HCT116 (cell line): Measurements from ENCODE around the gene DNAJC6. TPM values are rescaled to one million over a fixed set of nuclear protein-coding genes. Genes with fewer than 3 reads are reported as not detected.

Experiments used
- ATAC-seq: fragments of 200-7000 bp; cut with Tn5 transposase; 2 replicates; pipeline ENCODE4 v1.9.1; 2020; ENCODE audit warnings: mild to moderate bottlenecking, moderate library complexity
- BruUV-seq: library from RNA; stranded (reverse); fragments of 400-500 nt; replicated peaks from 2 replicates; lab custom pipeline; 2021; lab: Mats Ljungman, UMichigan
- CTCF ChIA-PET: fragments of 300-600 bp; sonication (Branson Sonifier 250); formaldehyde crosslinking; loops from one replicate; lab custom pipeline; 2021; ENCODE audit warnings: antibody characterized with exemption; lab: Charles Lee
- POLR2A ChIA-PET: fragments of 300-600, 350-600 bp; sonication (Branson Sonifier 250); formaldehyde crosslinking; loops from one replicate; lab custom pipeline; 2021; ENCODE audit warnings: antibody characterized with exemption; lab: Charles Lee
- RAD21 ChIA-PET, 2 experiments: fragments of 300-600 bp; sonication (Branson Sonifier 250); formaldehyde crosslinking; loops; one replicate each; lab custom pipeline; 2023; ENCODE audit warnings: low total read pairs in 2 of 2; ENCODE audit not compliant: uncharacterized antibody in 2 of 2, unreplicated experiment in 2 of 2, low non-redundant PET in 1 of 2; lab: Charles Lee
- DNase-seq: peaks from one replicate; pipeline ENCODE4 v3.0.0-alpha.2; 2010; ENCODE audit warnings: low read depth, low spot score
- H2AFZ ChIP-seq: fragments of 200-600 bp; shearing (Covaris generic), sonication (generic); 2 replicates; pipeline ENCODE4 v1.6.1; 2017; ENCODE audit warnings: low read depth, mixed run types, mixed read lengths, antibody characterized with exemption, low read length; ENCODE audit not compliant: poor library complexity, severe bottlenecking
- H3K27ac ChIP-seq: 2 replicates; pipeline ENCODE4 v1.5.1; 2012; ENCODE audit warnings: low read depth, low read length
- H3K27me3 ChIP-seq: fragments of 200-600 bp; sonication (generic); 2 replicates; pipeline ENCODE4 v1.6.1; 2016; ENCODE audit warnings: mixed run types, low read length, mixed read lengths; ENCODE audit not compliant: insufficient read depth
- H3K36me3 ChIP-seq, 2 experiments: fragments of 200-500 bp in 1 of 2; fragments of 200-600 bp in 1 of 2; sonication (Bioruptor generic) in 1 of 2; sonication (generic) in 1 of 2; 2 replicates each; pipeline versions ENCODE4 v1.5.1 to v1.6.1; 2014 to 2016; ENCODE audit warnings: low read length in 2 of 2, inconsistent platforms in 1 of 2, mixed read lengths in 1 of 2, mixed run types in 1 of 2; ENCODE audit not compliant: insufficient read depth in 2 of 2, control insufficient read depth in 1 of 2
- H3K4me1 ChIP-seq, 2 experiments: fragments of 200-600 bp in 1 of 2; sonication (generic) in 1 of 2; 2 replicates each; pipeline versions ENCODE4 v1.5.1 to v1.6.1; 2012 to 2017; ENCODE audit warnings: low read length in 2 of 2, inconsistent platforms in 1 of 2, mild to moderate bottlenecking in 1 of 2, mixed read lengths in 1 of 2, mixed run types in 1 of 2, moderate library complexity in 1 of 2; ENCODE audit not compliant: insufficient read depth in 2 of 2, control insufficient read depth in 1 of 2
- H3K4me2 ChIP-seq: fragments of 200-600 bp; sonication (generic); 2 replicates; pipeline ENCODE4 v1.6.1; 2017; ENCODE audit warnings: mixed run types, low read length, mixed read lengths
- H3K4me3 ChIP-seq, 2 experiments: fragments of 200-600 bp in 1 of 2; sonication (generic) in 1 of 2; replicated peaks in 1 of 2; 2 replicates each; pipeline ENCODE4 v1.5.1; 2011 to 2016; ENCODE audit warnings: low read length in 2 of 2, control low read depth in 1 of 2, low read depth in 1 of 2, mild to moderate bottlenecking in 1 of 2, mixed read lengths in 1 of 2, mixed run types in 1 of 2
- H3K79me2 ChIP-seq: fragments of 200-600 bp; sonication (generic); 2 replicates; pipeline ENCODE4 v1.6.1; 2017; ENCODE audit warnings: mild to moderate bottlenecking, mixed run types, low read length, moderate library complexity, mixed read lengths; ENCODE audit not compliant: insufficient read depth
- H3K9ac ChIP-seq: fragments of 200-600 bp; sonication (generic); 2 replicates; pipeline ENCODE4 v1.6.1; 2016; ENCODE audit warnings: low read length, mixed read lengths
- H3K9me2 ChIP-seq: fragments of 200-600 bp; sonication (generic), shearing (Covaris generic); 2 replicates; pipeline ENCODE4 v1.6.1; 2017; ENCODE audit warnings: mixed run types, mild to moderate bottlenecking, moderate library complexity; ENCODE audit not compliant: insufficient read depth
- H3K9me3 ChIP-seq, 2 experiments: fragments of 200-500 bp in 1 of 2; fragments of 200-600 bp in 1 of 2; sonication (Bioruptor generic) in 1 of 2; sonication (generic) in 1 of 2; 2 replicates each; pipeline ENCODE4 v1.6.1; 2014 to 2017; ENCODE audit warnings: low read length in 2 of 2, mixed read lengths in 2 of 2, inconsistent platforms in 1 of 2, low read depth in 1 of 2, mild to moderate bottlenecking in 1 of 2, mixed run types in 1 of 2, moderate library complexity in 1 of 2; ENCODE audit not compliant: control insufficient read depth in 1 of 2, insufficient read depth in 1 of 2
- H4K20me1 ChIP-seq: fragments of 200-600 bp; sonication (generic), shearing (Covaris generic); 2 replicates; pipeline ENCODE4 v1.6.1; 2017; ENCODE audit warnings: mixed run types, mild to moderate bottlenecking, moderate library complexity; ENCODE audit not compliant: insufficient read depth
- ATF3 ChIP-seq: IDR thresholded peaks from 2 replicates; pipeline ENCODE4 v1.6.1; 2012
- CBX3 ChIP-seq: IDR thresholded peaks from 2 replicates; pipeline ENCODE4 v1.6.1; 2012; ENCODE audit warnings: low read depth
- CEBPB ChIP-seq: IDR thresholded peaks from 2 replicates; pipeline ENCODE4 v1.6.1; 2012; ENCODE audit warnings: low read depth
- ELF1 ChIP-seq: IDR thresholded peaks from 2 replicates; pipeline ENCODE4 v1.6.1; 2012; ENCODE audit warnings: low read depth, borderline replicate concordance
- EZH2 ChIP-seq: fragments of 200-600 bp; sonication (generic); IDR thresholded peaks from 2 replicates; pipeline ENCODE4 v1.6.1; 2017; ENCODE audit warnings: antibody characterized with exemption, mixed run types
- EZH2phosphoT487 ChIP-seq: fragments of 200-600 bp; IDR thresholded peaks from 2 replicates; pipeline ENCODE4 v1.6.1; 2018; ENCODE audit warnings: antibody characterized with exemption, borderline replicate concordance
- JUND ChIP-seq: IDR thresholded peaks from 2 replicates; pipeline ENCODE4 v1.6.1; 2012
- MAX ChIP-seq: IDR thresholded peaks from 2 replicates; pipeline ENCODE4 v1.6.1; 2012
- POLR2AphosphoS5 ChIP-seq: IDR thresholded peaks from 2 replicates; pipeline ENCODE4 v1.6.1; 2011; ENCODE audit warnings: mild to moderate bottlenecking, low read depth, low read length, moderate library complexity
- RAD21 ChIP-seq: IDR thresholded peaks from 2 replicates; pipeline ENCODE4 v1.6.1; 2012; ENCODE audit warnings: low read depth, mild to moderate bottlenecking
- REST ChIP-seq: IDR thresholded peaks from 2 replicates; pipeline ENCODE4 v1.6.1; 2012; ENCODE audit warnings: low read depth
- SIN3A ChIP-seq: IDR thresholded peaks from 2 replicates; pipeline ENCODE4 v1.6.1; 2012; ENCODE audit warnings: low read depth
- SP1 ChIP-seq: IDR thresholded peaks from 2 replicates; pipeline ENCODE4 v1.6.1; 2012; ENCODE audit warnings: low read depth
- YY1 ChIP-seq: IDR thresholded peaks from 2 replicates; pipeline ENCODE4 v1.6.1; 2011; ENCODE audit warnings: low read length, low read depth, moderate library complexity, mild to moderate bottlenecking; ENCODE audit not compliant: insufficient replicate concordance; ENCODE audit errors: extremely low read depth
- ZBTB33 ChIP-seq: IDR thresholded peaks from 2 replicates; pipeline ENCODE4 v1.6.1; 2011; ENCODE audit warnings: mild to moderate bottlenecking, low read length, moderate library complexity; ENCODE audit not compliant: insufficient replicate concordance; ENCODE audit errors: extremely low read depth
- ZFX ChIP-seq: fragments of 450-650 bp; IDR thresholded peaks from 2 replicates; pipeline ENCODE4 v1.6.1; 2017
- intact Hi-C: fragments of 100-400 bp; cut with micrococcal nuclease; formaldehyde crosslinking; loops from 2 replicates; pipeline ENCODE4 v1.10.0; 2022
- total RNA-seq: library from RNA; stranded (reverse); gene quantifications from one replicate; pipeline ENCODE4 v1.2.1, GENCODE V29; 2021; ENCODE audit not compliant: unreplicated experiment

DNAJC6 gene
- total RNA-seq, 1 experiment from 2014 or later = 9.0 TPM

GRCh38 chr1:65409816-65410326 lies 100.5 kb downstream of the DNAJC6 start:
- no peaks in the 10 kb centered on the region for H3K79me2 ChIP-seq
- BruUV-seq = no TSS peak
- RAD21 ChIA-PET = no interaction called here
- H3K4me3 ChIP-seq = no peak overlapping the region
- CTCF ChIA-PET = no interaction called here
- intact Hi-C loops = no loop called here
- H3K27me3 ChIP-seq = no peaks in the 10 kb centered on the region
- no peak overlapping the region for H3K9ac ChIP-seq
- H3K9me2 ChIP-seq = no peaks in the 10 kb centered on the region
- ATAC-seq (no peak), DNase-seq (no peak)
- no peak overlapping the region for H3K27ac ChIP-seq
- POLR2A ChIA-PET = interaction anchor here (1.1 kb wide), 1 partner anchor 10 kb away, joined by 4 read pairs; the partner anchor contains the start of genes LEPR and LEPROT
- H3K4me1 ChIP-seq = no peaks in the 10 kb centered on the region
- no peaks in the 10 kb centered on the region for H4K20me1 ChIP-seq
- no peaks in the 10 kb centered on the region for H3K36me3 ChIP-seq
- no peak overlapping the region for H3K4me2 ChIP-seq
- no peak for TF ChIP-seq REST
- TF ChIP-seq CEBPB = no peak
- TF ChIP-seq EZH2 = no peak
- TF ChIP-seq ZFX = no peak
- no peak for TF ChIP-seq ELF1
- TF ChIP-seq MAX = no peak
- TF ChIP-seq ATF3 = no peak
- TF ChIP-seq POLR2AphosphoS5 = no peak
- no peak for TF ChIP-seq CBX3
- no peak for TF ChIP-seq ZBTB33
- no peak for TF ChIP-seq YY1
- TF ChIP-seq SP1 = no peak
- TF ChIP-seq EZH2phosphoT487 = no peak
- no peak for TF ChIP-seq JUND
- TF ChIP-seq RAD21 = no peak
- TF ChIP-seq SIN3A = no peak
- H3K9me3 ChIP-seq = no peaks in the 10 kb centered on the region
- H2AFZ ChIP-seq = no peak overlapping the region
